IPS-20b (cell line): Measurements from ENCODE around the gene HNRNPA2B1.
A peak's percentile ranks its signal among the peaks of the same experiment; 100 is the strongest.
"Not testable (repeated sequence)": the region's sequence is repeated elsewhere in the genome, so short reads cannot be mapped to it uniquely, and the experiment has no call there.

ENCODE experiments used
- H3K27ac ChIP-seq: one replicate; pipeline ENCODE4 v1.5.1; 2013; ENCODE audit warnings: low read length
- H3K27me3 ChIP-seq: 2 replicates; pipeline ENCODE4 v1.6.1; 2013; ENCODE audit warnings: mild to moderate bottlenecking, low read length, inconsistent platforms; ENCODE audit not compliant: insufficient read depth
- H3K36me3 ChIP-seq: 2 replicates; pipeline ENCODE4 v1.6.1; 2013; ENCODE audit warnings: low read depth, mild to moderate bottlenecking, inconsistent platforms, low read length, moderate library complexity; ENCODE audit not compliant: insufficient read depth
- H3K4me1 ChIP-seq: 2 replicates; pipeline ENCODE4 v1.6.1; 2013; ENCODE audit warnings: mild to moderate bottlenecking, control low read depth, inconsistent platforms, low read length, moderate library complexity; ENCODE audit not compliant: insufficient read depth
- H3K4me3 ChIP-seq: 2 replicates; pipeline ENCODE4 v1.5.1; 2013; ENCODE audit warnings: mild to moderate bottlenecking, low read length, inconsistent platforms
- H3K9ac ChIP-seq: 2 replicates; pipeline ENCODE4 v1.6.1; 2013; ENCODE audit warnings: low read depth, mild to moderate bottlenecking, inconsistent platforms, low read length, moderate library complexity
- H3K9me3 ChIP-seq: 2 replicates; pipeline ENCODE4 v1.6.1; 2013; ENCODE audit warnings: mild to moderate bottlenecking, low read depth, low read length, inconsistent platforms; ENCODE audit not compliant: insufficient read depth

Gene HNRNPA2B1

GRCh38 chr7:26188957-26189541 is 11.5 kb downstream of the HNRNPA2B1 start:
- H3K9me3 ChIP-seq: no peaks in the 10 kb centered on the region
- H3K4me1 ChIP-seq: peaks cover 4% of the 10 kb centered on the region; the same call in 1 of the 2 replicates
- peaks cover 79% of the 10 kb centered on the region for H3K36me3 ChIP-seq
- no peak overlapping the region for H3K9ac ChIP-seq
- no peak overlapping the region for H3K4me3 ChIP-seq
- no peaks in the 10 kb centered on the region for H3K27me3 ChIP-seq
- H3K27ac ChIP-seq: no peak overlapping the region

- H3K9ac ChIP-seq: no peak overlapping the region
- H3K27ac ChIP-seq: peak overlapping the region; percentile 11
- H3K27me3 ChIP-seq: no peaks in the 10 kb centered on the region
- peaks cover 79% of the 10 kb centered on the region for H3K36me3 ChIP-seq
- peaks cover 4% of the 10 kb centered on the region; the same call in 1 of the 2 replicates for H3K4me1 ChIP-seq
- no peaks in the 10 kb centered on the region for H3K9me3 ChIP-seq
- H3K4me3 ChIP-seq: no peak overlapping the region
Observed at GRCh38 chr7:26188206-26188956, 12.2 kb downstream of the HNRNPA2B1 start.

GRCh38 chr7:26187380-26188205 is 13.0 kb downstream of the HNRNPA2B1 start:
- Histone ChIP-seq H3K27ac (peak overlapping the region; percentile 11), H3K4me1 (peaks cover 4% of the 10 kb centered on the region; the same call in 1 of the 2 replicates), H3K36me3 (peaks cover 72% of the 10 kb centered on the region), H3K9me3 (no peaks in the 10 kb centered on the region), H3K27me3 (no peaks in the 10 kb centered on the region), H3K9ac (no peak overlapping the region), H3K4me3 (no peak overlapping the region)

- H3K4me1 ChIP-seq: peaks cover 4% of the 10 kb centered on the region; the same call in 1 of the 2 replicates
- peaks cover 67% of the 10 kb centered on the region for H3K36me3 ChIP-seq
- H3K4me3 ChIP-seq: no peak overlapping the region
- no peak overlapping the region for H3K9ac ChIP-seq
- H3K27me3 ChIP-seq: no peaks in the 10 kb centered on the region
- no peaks in the 10 kb centered on the region for H3K9me3 ChIP-seq
- no peak overlapping the region for H3K27ac ChIP-seq
Observed at GRCh38 chr7:26186364-26187311, 13.9 kb downstream of the HNRNPA2B1 start.

- H3K9me3 ChIP-seq: no peaks in the 10 kb centered on the region
- H3K27ac ChIP-seq: no peak overlapping the region
- H3K36me3 ChIP-seq: peaks cover 67% of the 10 kb centered on the region
- H3K27me3 ChIP-seq: no peaks in the 10 kb centered on the region
- H3K4me1 ChIP-seq: peaks cover 4% of the 10 kb centered on the region; the same call in 1 of the 2 replicates
- H3K9ac ChIP-seq: no peak overlapping the region
- no peak overlapping the region for H3K4me3 ChIP-seq
Observed at GRCh38 chr7:26185844-26186180, 14.7 kb downstream of the HNRNPA2B1 start.

- peaks cover 4% of the 10 kb centered on the region; the same call in 1 of the 2 replicates for H3K4me1 ChIP-seq
- peaks cover 67% of the 10 kb centered on the region for H3K36me3 ChIP-seq
- no peaks in the 10 kb centered on the region for H3K9me3 ChIP-seq
- H3K27me3 ChIP-seq: no peaks in the 10 kb centered on the region
- H3K27ac ChIP-seq: no peak overlapping the region
- H3K9ac ChIP-seq: no peak overlapping the region
- no peak overlapping the region for H3K4me3 ChIP-seq
Observed at GRCh38 chr7:26185131-26185843, 15.3 kb downstream of the HNRNPA2B1 start.

GRCh38 chr7:26184281-26185101 is 16.1 kb downstream of the HNRNPA2B1 start:
- H3K9ac ChIP-seq, H3K9me3 ChIP-seq, H3K27ac ChIP-seq, H3K4me1 ChIP-seq, H3K4me3 ChIP-seq, H3K27me3 ChIP-seq: not testable (repeated sequence)
- H3K36me3 ChIP-seq: peaks cover 67% of the 10 kb centered on the region

- Histone ChIP-seq H3K4me3 (no peak overlapping the region), H3K4me1 (no peaks in the 10 kb centered on the region), H3K9ac (no peak overlapping the region), H3K36me3 (peaks cover 65% of the 10 kb centered on the region), H3K27ac (no peak overlapping the region), H3K9me3 (no peaks in the 10 kb centered on the region), H3K27me3 (no peaks in the 10 kb centered on the region)
Observed at GRCh38 chr7:26183545-26184280, 16.8 kb downstream of the HNRNPA2B1 start.

- Histone ChIP-seq H3K9ac (no peak overlapping the region), H3K9me3 (no peaks in the 10 kb centered on the region), H3K4me1 (no peaks in the 10 kb centered on the region), H3K36me3 (peaks cover 67% of the 10 kb centered on the region), H3K27ac (no peak overlapping the region), H3K27me3 (no peaks in the 10 kb centered on the region), H3K4me3 (no peak overlapping the region)
Observed at GRCh38 chr7:26182706-26183105, 17.8 kb downstream of the HNRNPA2B1 start.

GRCh38 chr7:26182283-26182682 is 18.3 kb downstream of the HNRNPA2B1 start:
- no peak overlapping the region for H3K4me3 ChIP-seq
- H3K36me3 ChIP-seq: peaks cover 69% of the 10 kb centered on the region
- H3K9me3 ChIP-seq: no peaks in the 10 kb centered on the region
- no peaks in the 10 kb centered on the region for H3K27me3 ChIP-seq
- H3K9ac ChIP-seq: no peak overlapping the region
- H3K4me1 ChIP-seq: no peaks in the 10 kb centered on the region
- no peak overlapping the region for H3K27ac ChIP-seq
